Muscle of arm (tissue), 12 donors: ENCODE results near the gene ARHGDIB. TPM values are rescaled to one million over a fixed set of nuclear protein-coding genes. Genes with fewer than 3 reads are reported as not detected.

Experiments used
- DNase-seq: peaks from one replicate; pipeline ENCODE4 v3.0.0-alpha.2; 2013
- polyA plus RNA-seq, 12 donors: library from polyadenylated mRNA; unstranded; fragments of 120-200 nt; gene quantifications; one replicate each; pipeline ENCODE4 v1.2.1, GENCODE V29; 2013; ENCODE audit not compliant: insufficient read length in 12 of 12

ARHGDIB gene
- polyA plus RNA-seq, 12 donors, result 30.3 to 111 (median 39.5) TPM; not detected in 1

- DNase-seq, result no peak
Measured at GRCh38 chr12:14931791-14932560, 29.4 kb downstream of the ARHGDIB start.

- no peak for DNase-seq
Measured at GRCh38 chr12:14931359-14931758, 30.0 kb downstream of the ARHGDIB start.

- no peak for DNase-seq
Measured at GRCh38 chr12:14930299-14930698, 31.1 kb downstream of the ARHGDIB start.

GRCh38 chr12:14928931-14929330 is 32.5 kb downstream of the ARHGDIB start:
- DNase-seq, result peak; percentile 59

- DNase-seq, result no peak
Measured at GRCh38 chr12:14927267-14927666, 34.1 kb downstream of the ARHGDIB start.

- no peak for DNase-seq
Measured at GRCh38 chr12:14924541-14924940, 36.9 kb downstream of the ARHGDIB start.

- no peak for DNase-seq
Measured at GRCh38 chr12:14923944-14924343, 37.5 kb downstream of the ARHGDIB start.

- no peak for DNase-seq
Measured at GRCh38 chr12:14921218-14921617, 40.2 kb downstream of the ARHGDIB start.

- DNase-seq, result no peak
Measured at GRCh38 chr12:14920475-14921126, 40.8 kb downstream of the ARHGDIB start.

- DNase-seq, result no peak
Measured at GRCh38 chr12:14919455-14919854, 41.9 kb downstream of the ARHGDIB start.

GRCh38 chr12:14915736-14916135 is 45.7 kb downstream of the ARHGDIB start:
- no peak for DNase-seq

GRCh38 chr12:14913381-14913781 is 48.0 kb downstream of the ARHGDIB start:
- no peak for DNase-seq

GRCh38 chr12:14911131-14911530 is 50.3 kb downstream of the ARHGDIB start:
- DNase-seq, result no peak

GRCh38 chr12:14910090-14910915 is 51.1 kb downstream of the ARHGDIB start:
- DNase-seq, result no peak

GRCh38 chr12:14907953-14908352 is 53.4 kb downstream of the ARHGDIB start:
- DNase-seq, result no peak

- DNase-seq, result no peak
Measured at GRCh38 chr12:14906114-14906513, 55.3 kb downstream of the ARHGDIB start.

- no peak for DNase-seq
Measured at GRCh38 chr12:14905269-14906004, 56.0 kb downstream of the ARHGDIB start.

- no peak for DNase-seq
Measured at GRCh38 chr12:14904854-14905253, 56.5 kb downstream of the ARHGDIB start.

- no peak for DNase-seq
Measured at GRCh38 chr12:14903386-14904098, 57.9 kb downstream of the ARHGDIB start.

GRCh38 chr12:14902465-14902864 is 58.9 kb downstream of the ARHGDIB start:
- DNase-seq, result no peak

GRCh38 chr12:14901228-14901562 is 60.2 kb downstream of the ARHGDIB start:
- no peak for DNase-seq
